Epithelial cell of esophagus (primary cell): ENCODE data around the gene RNF115.
A peak's percentile ranks its signal among the peaks of the same experiment; 100 is the strongest.
"Not testable (repeated sequence)": the region's sequence is repeated elsewhere in the genome, so short reads cannot be mapped to it uniquely, and the experiment has no call there.

Source experiments
- DNase-seq: peaks from one replicate; pipeline ENCODE4 v3.0.0; 2010; ENCODE audit warnings: low read depth
- H3K4me3 ChIP-seq: 2 replicates; pipeline ENCODE4 v1.5.1; 2011; ENCODE audit warnings: mild to moderate bottlenecking, low read length, control low read depth
- TF ChIP-seq, protein P1 (sequence below): IDR thresholded peaks from 2 replicates; pipeline ENCODE4 v1.5.1; 2011; ENCODE audit warnings: low read depth, mild to moderate bottlenecking, low read length, control low read depth, inconsistent platforms; ENCODE audit not compliant: insufficient read depth; ENCODE audit errors: missing control alignments

The RNF115 gene

DNA sequence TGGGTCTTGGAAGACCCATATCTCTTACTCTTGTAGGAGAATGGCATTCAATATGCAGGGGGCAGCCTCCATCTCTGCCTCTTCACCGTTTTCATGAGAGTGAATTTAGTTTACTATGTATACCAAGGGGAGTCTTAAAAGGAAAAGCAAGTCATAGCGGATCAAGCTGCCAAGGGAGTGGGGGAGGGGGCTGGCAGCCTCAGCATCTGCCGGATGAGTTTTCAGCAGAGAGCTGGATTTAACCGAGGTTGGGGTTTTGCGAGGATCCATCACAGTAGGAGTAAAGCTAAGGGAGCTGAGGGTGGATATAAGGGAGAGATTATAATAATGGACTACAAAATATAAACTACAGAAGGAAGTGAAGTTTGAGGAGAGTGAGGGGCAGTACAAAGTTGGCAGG lies 94.7 kb downstream of the RNF115 start:
- TF ChIP-seq, protein P1, sequence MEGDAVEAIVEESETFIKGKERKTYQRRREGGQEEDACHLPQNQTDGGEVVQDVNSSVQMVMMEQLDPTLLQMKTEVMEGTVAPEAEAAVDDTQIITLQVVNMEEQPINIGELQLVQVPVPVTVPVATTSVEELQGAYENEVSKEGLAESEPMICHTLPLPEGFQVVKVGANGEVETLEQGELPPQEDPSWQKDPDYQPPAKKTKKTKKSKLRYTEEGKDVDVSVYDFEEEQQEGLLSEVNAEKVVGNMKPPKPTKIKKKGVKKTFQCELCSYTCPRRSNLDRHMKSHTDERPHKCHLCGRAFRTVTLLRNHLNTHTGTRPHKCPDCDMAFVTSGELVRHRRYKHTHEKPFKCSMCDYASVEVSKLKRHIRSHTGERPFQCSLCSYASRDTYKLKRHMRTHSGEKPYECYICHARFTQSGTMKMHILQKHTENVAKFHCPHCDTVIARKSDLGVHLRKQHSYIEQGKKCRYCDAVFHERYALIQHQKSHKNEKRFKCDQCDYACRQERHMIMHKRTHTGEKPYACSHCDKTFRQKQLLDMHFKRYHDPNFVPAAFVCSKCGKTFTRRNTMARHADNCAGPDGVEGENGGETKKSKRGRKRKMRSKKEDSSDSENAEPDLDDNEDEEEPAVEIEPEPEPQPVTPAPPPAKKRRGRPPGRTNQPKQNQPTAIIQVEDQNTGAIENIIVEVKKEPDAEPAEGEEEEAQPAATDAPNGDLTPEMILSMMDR = no peak
- no peak overlapping the region for H3K4me3 ChIP-seq
- no peak for DNase-seq

DNA sequence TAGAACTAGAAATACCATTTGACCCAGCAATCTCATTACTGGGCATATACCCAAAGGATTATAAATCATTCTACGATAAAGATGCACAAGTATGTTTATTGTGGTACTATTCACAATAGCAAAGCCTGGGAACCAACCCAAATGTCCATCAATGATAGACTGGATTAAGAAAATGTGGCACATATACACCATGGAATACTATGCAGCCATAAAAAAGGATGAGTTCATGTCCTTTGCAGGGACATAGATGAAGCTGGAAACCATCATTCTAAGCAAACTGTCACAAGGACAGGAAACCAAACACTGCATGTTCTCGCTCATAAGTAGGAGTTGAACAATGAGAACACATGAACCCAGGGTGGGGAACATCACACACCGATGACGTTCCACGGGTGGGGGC lies 97.7 kb downstream of the RNF115 start:
- H3K4me3 ChIP-seq, DNase-seq: not testable (repeated sequence)

DNA sequence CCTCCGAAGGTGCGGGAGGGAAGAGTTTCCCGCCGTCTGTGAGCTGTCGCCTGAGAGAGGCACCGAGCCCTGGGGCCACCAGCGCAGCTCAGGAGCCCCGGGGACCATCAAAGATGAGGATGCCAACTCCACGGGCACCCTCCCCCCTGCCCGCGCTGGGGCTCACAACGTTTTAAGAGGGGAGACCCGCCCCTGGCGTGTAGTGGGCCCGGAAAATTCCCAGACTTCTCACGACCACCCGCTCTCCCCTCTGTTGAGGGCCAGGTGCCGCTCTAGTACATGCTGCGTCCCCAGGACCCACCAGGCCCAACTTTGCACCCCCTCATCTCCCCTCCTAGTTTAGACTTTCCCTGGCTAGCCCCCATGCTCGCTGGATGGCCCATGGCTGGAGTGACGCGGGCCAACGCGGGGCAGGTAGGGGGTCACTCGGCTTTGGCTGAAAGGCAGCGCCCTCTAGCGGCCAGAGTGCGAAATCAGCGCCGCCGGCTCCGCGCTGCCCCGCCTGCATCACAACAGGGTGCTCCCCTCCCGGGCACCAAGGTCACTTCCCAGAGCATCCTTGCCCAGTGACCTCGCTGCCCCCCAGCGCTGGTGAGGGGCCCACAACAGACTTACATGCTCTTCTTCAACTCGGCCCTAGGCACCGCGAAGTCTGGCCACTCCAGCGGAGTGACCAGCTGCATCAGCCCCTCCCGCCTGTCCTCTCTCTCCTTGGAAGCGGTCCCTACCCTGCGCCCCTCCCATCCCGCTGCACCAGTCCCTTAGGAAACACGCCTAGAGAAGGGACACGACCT lies 102.8 kb downstream of the RNF115 start:
- DNase-seq = peak; percentile 57
- TF ChIP-seq, protein P1 = peak; percentile 76
- peak overlapping the region; percentile 31 for H3K4me3 ChIP-seq

DNA sequence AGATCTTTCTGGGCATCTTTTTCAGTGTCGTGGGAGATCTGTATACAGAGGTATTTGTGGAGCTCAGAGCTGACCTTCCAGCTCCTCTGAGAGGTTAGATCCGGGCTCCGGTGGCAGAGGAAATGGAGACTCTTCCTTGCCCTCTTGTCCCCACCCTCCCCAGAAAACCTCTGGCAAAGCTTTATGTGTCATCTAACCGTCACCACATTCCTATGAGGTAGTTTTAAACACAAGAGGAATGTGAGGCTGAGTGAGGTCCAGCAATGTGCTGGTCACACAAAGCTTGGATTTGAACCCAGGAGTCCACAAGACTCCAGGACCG lies 103.4 kb downstream of the RNF115 start:
- H3K4me3 ChIP-seq = no peak overlapping the region
- peak; percentile 57 for DNase-seq
- TF ChIP-seq, protein P1 = no peak

DNA sequence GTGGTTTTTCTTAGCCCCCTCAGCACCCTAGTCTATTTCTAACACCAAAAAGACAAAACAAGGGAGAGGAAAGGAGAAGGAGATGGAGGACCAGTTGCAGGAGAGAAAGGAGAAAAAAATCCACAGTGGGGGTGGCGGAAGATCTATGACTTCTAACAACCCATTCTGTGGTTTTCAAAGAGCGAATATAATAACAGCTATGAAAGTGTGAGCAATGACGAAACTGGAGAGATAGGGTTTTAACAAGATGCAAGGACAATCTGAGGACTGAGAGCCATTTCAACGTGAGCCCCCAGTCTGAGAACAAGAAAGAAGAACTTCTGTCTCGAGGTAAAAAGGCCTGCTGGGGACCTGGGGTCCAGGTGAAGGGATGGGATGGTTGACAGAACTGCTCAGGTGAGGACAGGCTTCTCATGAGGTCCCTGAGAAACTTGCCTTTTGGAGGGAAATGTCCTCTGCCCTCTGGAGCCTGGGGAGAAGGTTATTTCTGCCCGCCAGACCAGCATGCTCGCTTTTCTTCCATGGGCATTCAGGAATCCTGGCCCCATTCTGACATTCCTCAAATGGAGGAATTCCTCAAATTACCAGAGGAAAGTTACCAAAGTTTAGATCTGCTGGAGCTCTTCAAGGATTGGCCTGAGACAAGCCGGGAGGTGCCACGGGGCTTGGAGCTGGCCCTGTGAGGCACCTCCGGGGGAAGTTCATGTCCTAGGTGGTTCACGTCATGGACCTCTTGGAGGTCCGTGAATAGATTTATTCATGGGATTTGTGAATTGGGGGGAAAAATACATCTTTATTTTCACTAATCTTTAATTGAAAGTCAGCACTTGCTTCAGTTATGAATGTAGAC lies 104.4 kb downstream of the RNF115 start, which contains the start of gene CD160:
CD160 (plus strand) TSS at position 270 of the 850 bp plus-strand sequence. CDS start 8,829 bp downstream, outside the sequence.
- H3K4me3 ChIP-seq = no peak within 1 kb of the TSS
- no peak for DNase-seq
- TF ChIP-seq, protein P1 = no peak

DNA sequence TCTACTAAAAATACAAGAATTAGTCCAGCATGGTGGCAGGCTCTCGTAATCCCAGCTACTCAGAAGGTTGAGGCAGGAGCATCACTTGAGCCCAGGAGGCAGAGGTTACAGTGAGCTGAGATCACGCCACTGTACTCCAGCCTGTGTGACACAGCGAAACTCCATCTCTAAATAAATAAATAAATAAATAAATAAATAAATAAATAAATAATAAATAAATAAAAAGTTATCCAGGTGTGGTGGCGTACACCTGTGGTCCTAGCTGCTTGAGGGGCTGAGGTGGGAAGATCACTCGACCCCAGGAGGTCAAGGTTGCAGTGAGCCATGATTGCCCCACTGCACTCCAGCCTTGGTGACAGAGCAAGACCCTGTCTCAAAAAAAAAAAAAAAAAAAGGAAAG lies 105.4 kb downstream of the RNF115 start:
- not testable (repeated sequence) for DNase-seq

DNA sequence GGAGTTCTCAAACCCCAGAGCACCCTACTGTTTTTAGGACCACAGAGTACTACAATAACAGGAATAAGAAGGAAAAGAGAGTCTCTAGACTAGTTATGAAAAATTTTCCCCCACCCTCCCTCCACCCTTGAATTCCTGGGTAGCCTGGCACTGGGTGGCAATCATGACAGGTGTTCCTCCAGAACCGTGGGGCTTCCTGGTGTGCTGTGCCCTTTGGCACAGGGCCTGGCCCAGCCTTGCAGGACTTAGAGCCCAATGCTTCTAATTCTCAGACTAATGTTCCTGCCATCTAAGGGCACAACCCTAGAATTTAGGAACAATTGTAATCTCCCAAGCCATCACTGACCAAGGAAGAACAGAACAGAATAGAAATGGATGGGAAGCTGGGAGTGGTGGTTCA lies 106.1 kb downstream of the RNF115 start:
- TF ChIP-seq, protein P1 = no peak
- H3K4me3 ChIP-seq = no peak overlapping the region
- DNase-seq = no peak

More for the DNA sequence above, 105.4 kb downstream of the RNF115 start:
- not testable (repeated sequence) for H3K4me3 ChIP-seq
